ENCODE measurements around the gene ADPRH.

The ADPRH gene

DNA sequence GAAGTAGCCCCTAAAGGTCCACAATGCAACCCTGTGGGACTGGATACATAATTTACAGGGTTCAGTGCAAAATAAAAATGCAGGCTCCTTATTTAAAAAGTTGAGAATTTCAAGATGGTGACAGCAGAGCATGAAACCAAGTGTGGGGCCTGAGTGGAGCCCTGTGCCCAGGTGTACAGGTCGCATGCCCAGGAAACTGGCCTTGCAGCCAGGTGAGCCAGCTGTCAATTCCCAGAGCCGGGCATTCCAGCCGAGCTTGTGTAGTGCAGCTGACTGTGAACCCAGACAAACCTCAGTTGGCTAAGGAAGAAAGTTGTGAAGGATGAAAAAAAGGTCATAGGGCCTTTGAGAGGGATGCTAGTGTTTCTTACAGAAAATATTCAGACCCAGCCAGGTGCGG is 53.5 kb downstream of the ADPRH start:
- no peak for DNase-seq (ENCODE audit: low spot score in 2 of 2)
- no peaks in the 10 kb centered on the region for H3K36me3 ChIP-seq (replicated peaks)
- H3K4me3 ChIP-seq: no peak overlapping the region
- H3K9me3 ChIP-seq: no peaks in the 10 kb centered on the region
- H3K27me3 ChIP-seq (ENCODE audit: low read depth): no peaks in the 10 kb centered on the region
- peaks cover 12% of the 10 kb centered on the region for H3K4me1 ChIP-seq
- in situ Hi-C loops (cut with MboI; ENCODE audit: low sequenced_read_pairs): no loop called here

DNA sequence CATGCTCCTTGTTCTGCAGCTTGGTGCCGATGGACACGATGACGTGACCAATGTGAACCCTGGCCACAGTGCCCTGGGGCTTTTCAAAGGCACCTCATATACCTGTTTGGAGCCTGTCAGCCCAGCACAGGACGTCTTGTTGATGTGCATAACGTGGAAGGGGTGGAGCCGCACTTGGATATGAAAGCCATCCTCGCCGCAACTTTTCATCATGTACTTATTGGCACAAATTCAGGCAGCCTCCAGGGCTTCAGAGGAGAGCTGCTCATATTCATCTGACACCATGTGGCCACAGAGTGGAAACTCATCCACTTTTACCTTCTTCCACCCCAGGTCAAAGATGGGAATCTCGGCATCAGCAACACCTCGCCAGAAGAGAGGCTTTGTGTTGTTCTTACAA is 56.4 kb downstream of the ADPRH start:
- no peak for DNase-seq (ENCODE audit: low spot score in 2 of 2)
- H3K9me3 ChIP-seq: no peaks in the 10 kb centered on the region
- no peaks in the 10 kb centered on the region for H3K36me3 ChIP-seq (replicated peaks)
- H3K4me3 ChIP-seq: no peak overlapping the region
- in situ Hi-C loops (cut with MboI; ENCODE audit: low sequenced_read_pairs): no loop called here
- H3K27me3 ChIP-seq (ENCODE audit: low read depth): no peaks in the 10 kb centered on the region
- H3K4me1 ChIP-seq: peaks cover 27% of the 10 kb centered on the region

DNA sequence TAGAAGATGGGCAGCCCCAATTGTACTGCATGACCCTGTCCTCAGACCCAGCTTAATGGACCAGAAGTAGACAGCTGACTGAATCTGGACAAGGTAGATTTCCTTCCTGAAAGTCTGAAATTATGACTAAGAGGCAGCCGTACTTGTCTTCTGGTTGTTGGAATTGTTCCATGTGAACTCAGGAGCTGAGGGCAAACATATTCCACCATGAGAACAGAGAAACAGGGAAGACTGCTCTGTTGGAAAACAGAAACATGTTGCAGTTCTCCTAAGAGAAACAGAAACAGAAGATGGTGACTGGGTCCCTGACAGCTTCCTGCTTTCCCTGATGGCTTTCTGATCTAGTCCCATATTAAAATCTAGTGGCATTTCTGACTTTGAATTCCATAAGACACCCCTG is 57.0 kb downstream of the ADPRH start:
- in situ Hi-C loops (cut with MboI; ENCODE audit: low sequenced_read_pairs): no loop called here
- Histone ChIP-seq H3K9me3 (no peaks in the 10 kb centered on the region), H3K36me3 (replicated peaks) (no peaks in the 10 kb centered on the region), H3K4me3 (no peak overlapping the region), H3K27me3 (ENCODE audit: low read depth) (no peaks in the 10 kb centered on the region), H3K4me1 (peaks cover 27% of the 10 kb centered on the region)
- DNase-seq (ENCODE audit: low spot score in 2 of 2): no peak

DNA sequence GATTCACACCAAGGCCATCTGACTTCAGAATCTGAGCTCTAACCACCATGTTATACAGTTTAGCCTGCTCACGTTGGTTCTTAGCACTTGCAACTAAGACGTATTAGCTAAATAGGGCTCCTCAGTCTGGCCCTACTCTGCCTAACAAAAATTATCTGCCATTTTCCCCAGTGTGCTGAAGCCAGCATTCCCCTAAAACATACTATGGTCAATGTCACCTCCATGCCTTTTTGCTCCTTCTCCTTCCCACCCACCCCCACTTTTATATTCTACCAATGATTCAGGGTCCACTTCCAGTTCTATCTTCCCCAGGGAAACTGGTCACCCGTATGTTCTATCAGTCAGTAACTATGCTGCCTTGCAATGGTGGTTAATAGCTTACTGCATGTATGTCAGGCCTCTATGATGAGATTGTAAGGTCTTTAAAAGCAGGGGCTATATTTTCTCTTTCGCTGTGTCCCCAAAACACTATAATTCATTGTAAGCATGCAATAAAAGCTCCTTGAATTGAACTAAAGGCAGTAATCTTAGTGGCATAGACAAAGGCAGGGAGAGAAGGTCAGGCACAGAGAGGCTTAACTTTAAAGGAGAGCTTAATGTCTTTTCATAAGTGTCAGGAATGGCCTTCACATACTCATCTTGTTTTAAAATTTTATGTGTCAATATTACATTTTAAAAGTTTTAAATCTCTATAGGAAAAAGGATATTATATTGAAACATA is 57.8 kb downstream of the ADPRH start:
- peak in 1 of 2 experiments; percentile 47 for DNase-seq (ENCODE audit: low spot score in 2 of 2)
- Histone ChIP-seq H3K4me1 (peaks cover 27% of the 10 kb centered on the region), H3K4me3 (no peak overlapping the region), H3K9me3 (no peaks in the 10 kb centered on the region), H3K27me3 (ENCODE audit: low read depth) (no peaks in the 10 kb centered on the region), H3K36me3 (replicated peaks) (no peaks in the 10 kb centered on the region)
- in situ Hi-C loops (cut with MboI; ENCODE audit: low sequenced_read_pairs): no loop called here

DNA sequence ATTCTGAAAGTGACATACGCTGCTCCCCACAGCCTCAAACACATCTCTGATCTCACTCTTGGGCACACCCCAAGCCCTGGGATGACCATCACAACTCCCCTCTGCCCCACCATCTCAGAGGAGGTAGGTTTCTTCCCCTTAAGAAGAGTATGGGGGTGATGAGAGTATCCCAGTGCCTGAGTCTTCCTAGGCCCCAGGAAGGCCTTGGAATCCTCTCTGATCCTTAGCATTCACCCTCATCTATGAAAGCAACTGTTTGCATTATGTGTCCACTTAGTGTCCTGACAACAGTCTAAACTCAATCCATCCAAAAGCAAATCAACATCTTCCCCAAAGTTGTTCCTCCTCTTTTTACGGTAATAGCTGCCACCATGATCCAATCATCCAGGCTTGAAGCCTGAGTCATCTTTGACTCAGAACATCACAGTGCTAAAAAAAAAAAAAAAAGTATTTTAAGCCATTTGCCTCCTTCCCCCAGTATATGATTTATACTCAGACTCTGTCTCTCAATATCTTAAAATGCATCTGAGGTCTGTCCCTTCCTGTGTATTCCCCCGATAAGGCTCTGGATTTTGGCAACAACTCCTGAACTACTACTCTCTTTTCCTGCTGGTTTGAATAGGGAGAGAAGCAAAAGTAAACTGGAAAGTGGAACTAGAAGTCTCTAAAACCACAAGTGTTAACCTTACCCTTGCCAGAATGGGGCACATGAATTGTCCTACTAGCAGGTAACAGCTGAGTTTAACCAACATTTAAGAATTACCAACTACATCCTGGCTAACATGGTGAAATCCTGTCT is 58.6 kb downstream of the ADPRH start:
- in situ Hi-C loops (cut with MboI; ENCODE audit: low sequenced_read_pairs): no loop called here
- Histone ChIP-seq H3K4me3 (no peak overlapping the region), H3K36me3 (replicated peaks) (no peaks in the 10 kb centered on the region), H3K4me1 (peaks cover 27% of the 10 kb centered on the region), H3K27me3 (ENCODE audit: low read depth) (no peaks in the 10 kb centered on the region), H3K9me3 (no peaks in the 10 kb centered on the region)
- DNase-seq (ENCODE audit: low spot score in 2 of 2): no peak
